Measurements from ENCODE around the gene OR56A3. TPM values are rescaled to one million over a fixed set of nuclear protein-coding genes. Genes with fewer than 3 reads are reported as not detected.

Gene OR56A3, protein sequence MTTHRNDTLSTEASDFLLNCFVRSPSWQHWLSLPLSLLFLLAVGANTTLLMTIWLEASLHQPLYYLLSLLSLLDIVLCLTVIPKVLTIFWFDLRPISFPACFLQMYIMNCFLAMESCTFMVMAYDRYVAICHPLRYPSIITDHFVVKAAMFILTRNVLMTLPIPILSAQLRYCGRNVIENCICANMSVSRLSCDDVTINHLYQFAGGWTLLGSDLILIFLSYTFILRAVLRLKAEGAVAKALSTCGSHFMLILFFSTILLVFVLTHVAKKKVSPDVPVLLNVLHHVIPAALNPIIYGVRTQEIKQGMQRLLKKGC
- not detected for total RNA-seq
- polyA plus RNA-seq = not detected

DNA sequence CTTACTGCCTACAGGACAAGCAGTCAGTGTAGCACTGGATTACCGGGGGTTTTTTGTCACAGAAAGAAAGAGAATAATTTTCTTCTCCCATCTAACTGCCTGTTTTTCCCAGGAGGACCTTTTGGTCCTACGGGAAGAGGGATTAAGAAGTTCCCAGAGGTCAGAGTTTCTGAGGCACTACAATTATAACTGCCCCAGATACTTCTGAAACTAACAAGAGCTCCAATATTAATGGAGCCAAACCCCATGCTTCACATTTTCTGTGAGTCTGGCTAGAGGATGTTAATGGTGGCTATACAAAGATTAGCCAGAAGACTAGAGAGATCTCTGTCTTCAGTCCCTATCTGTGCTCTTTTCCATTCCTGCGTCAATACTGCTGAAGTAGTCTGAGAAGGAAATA, at the start of gene OR56A3:
Gene OR56A3 (plus strand): TSS at position 301 of the 400 bp plus-strand sequence. CDS start 5,096 bp downstream, outside the sequence.
- Histone ChIP-seq H3K4me3 (ENCODE audit: low read length in 2 of 2) (no peak within 1 kb of the TSS), H3K27ac (ENCODE audit: low read depth, low read length) (no peak within 1 kb of the TSS), H3K9me3 (ENCODE audit: control insufficient read depth in 1 of 2, low read length in 2 of 2) (no peaks in the 10 kb centered on the region), H3K4me1 (ENCODE audit: insufficient read depth, low read length) (no peaks in the 10 kb centered on the region), H3K27me3 (ENCODE audit: insufficient read depth, low read length) (no peaks in the 10 kb centered on the region), H3K36me3 (ENCODE audit: insufficient read depth, low read length) (no peaks in the 10 kb centered on the region)
- H3K27ac Mint-ChIP-seq = no peak within 1 kb of the TSS
- intact Hi-C loops (cut with micrococcal nuclease) = no loop called here
- no peaks in the 10 kb centered on the region for H3K4me1 Mint-ChIP-seq
- no peak within 1 kb of the TSS for H3K4me3 Mint-ChIP-seq
- H3K27me3 Mint-ChIP-seq = peaks cover 0 to 9% of the 10 kb centered on the region in 2 donors
- ChIA-PET CTCF (ENCODE audit: partially characterized antibody) (no interaction called here), POLR2A (ENCODE audit: partially characterized antibody) (no interaction called here)
- peaks cover 0 to 2% (median 0%) of the 10 kb centered on the region in 8 donors for H3K9me3 Mint-ChIP-seq
- no peaks in the 10 kb centered on the region for H3K36me3 Mint-ChIP-seq
- DNase-seq = no peak

DNA sequence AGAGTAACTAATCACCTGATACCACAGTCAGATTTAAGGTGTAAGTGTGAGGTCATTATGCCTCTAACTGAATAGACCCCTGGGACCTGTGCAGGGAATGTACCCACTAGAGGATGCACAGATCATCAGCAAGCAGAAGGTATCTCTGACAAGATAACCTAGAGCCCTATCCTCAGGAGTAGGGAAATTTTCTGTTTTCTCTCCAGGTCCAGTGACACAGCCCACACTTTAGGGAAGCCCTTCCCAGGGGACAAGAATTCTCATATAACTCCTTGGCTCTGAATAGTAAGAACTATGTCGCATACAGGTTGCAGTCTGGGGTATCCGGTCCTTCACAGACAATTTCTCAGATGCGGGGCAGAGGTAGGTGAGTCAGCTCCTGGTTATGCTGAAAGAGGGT, 49.1 kb upstream of the OR56A3 start, which contains the start of gene OR52E5:
Gene OR52E5 (plus strand): TSS at position 301 of the 400 bp plus-strand sequence. CDS start 7,569 bp downstream, outside the sequence.
- H3K4me1 ChIP-seq (ENCODE audit: insufficient read depth, low read length) = no peaks in the 10 kb centered on the region
- no peak within 1 kb of the TSS for H3K4me3 ChIP-seq (ENCODE audit: low read length in 2 of 2)
- Mint-ChIP-seq H3K27me3 (peaks cover 0 to 7% of the 10 kb centered on the region in 2 donors), H3K4me1 (no peaks in the 10 kb centered on the region), H3K4me3 (no peak within 1 kb of the TSS), H3K9me3 (no peaks in the 10 kb centered on the region), H3K36me3 (no peaks in the 10 kb centered on the region), H3K27ac (no peak within 1 kb of the TSS)
- no peaks in the 10 kb centered on the region for H3K27me3 ChIP-seq (ENCODE audit: insufficient read depth, low read length)
- ChIA-PET POLR2A (ENCODE audit: partially characterized antibody) (no interaction called here), CTCF (ENCODE audit: partially characterized antibody) (no interaction called here)
- H3K27ac ChIP-seq (ENCODE audit: low read depth, low read length) = no peak within 1 kb of the TSS
- intact Hi-C loops (cut with micrococcal nuclease) = loop anchor here (10.0 kb wide), 2 partner anchors 288 to 418 kb away; no protein-coding TSS in a partner anchor
- no peaks in the 10 kb centered on the region for H3K36me3 ChIP-seq (ENCODE audit: insufficient read depth, low read length)
- no peaks in the 10 kb centered on the region for H3K9me3 ChIP-seq (ENCODE audit: control insufficient read depth in 1 of 2, low read length in 2 of 2)
- no peak for DNase-seq

DNA sequence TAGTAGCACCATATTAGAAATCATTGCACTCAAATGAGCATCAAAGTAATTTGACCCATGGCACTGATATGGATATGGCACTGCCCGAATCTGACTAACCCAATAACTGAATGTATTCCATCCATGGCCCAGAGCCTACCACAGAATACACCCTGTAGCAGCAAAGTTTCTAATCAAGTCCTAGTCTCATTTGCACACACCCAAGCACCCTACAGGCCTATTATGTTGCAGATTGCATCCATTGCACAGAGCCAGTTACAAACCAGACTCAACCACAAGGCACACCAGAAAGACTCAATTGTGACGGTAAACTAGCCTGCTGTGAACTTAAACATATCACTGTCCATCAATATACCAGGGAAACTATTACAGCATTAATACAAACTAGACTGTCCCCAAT, 42.5 kb upstream of the OR56A3 start:
- Mint-ChIP-seq H3K27me3 (peaks cover 0 to 7% of the 10 kb centered on the region in 2 donors), H3K9me3 (no peaks in the 10 kb centered on the region), H3K4me1 (no peaks in the 10 kb centered on the region), H3K27ac (no peak overlapping the region), H3K4me3 (no peak overlapping the region), H3K36me3 (no peaks in the 10 kb centered on the region)
- intact Hi-C loops (cut with micrococcal nuclease) = loop anchor here (10.0 kb wide), 2 partner anchors 295 to 425 kb away; no protein-coding TSS in a partner anchor
- no peaks in the 10 kb centered on the region for H3K27me3 ChIP-seq (ENCODE audit: insufficient read depth, low read length)
- no peaks in the 10 kb centered on the region for H3K9me3 ChIP-seq (ENCODE audit: control insufficient read depth in 1 of 2, low read length in 2 of 2)
- no peak overlapping the region for H3K27ac ChIP-seq (ENCODE audit: low read depth, low read length)
- no peaks in the 10 kb centered on the region for H3K36me3 ChIP-seq (ENCODE audit: insufficient read depth, low read length)
- H3K4me1 ChIP-seq (ENCODE audit: insufficient read depth, low read length) = no peaks in the 10 kb centered on the region
- ChIA-PET POLR2A (ENCODE audit: partially characterized antibody) (no interaction called here), CTCF (ENCODE audit: partially characterized antibody) (no interaction called here)
- DNase-seq = no peak
- H3K4me3 ChIP-seq (ENCODE audit: low read length in 2 of 2) = no peak overlapping the region

DNA sequence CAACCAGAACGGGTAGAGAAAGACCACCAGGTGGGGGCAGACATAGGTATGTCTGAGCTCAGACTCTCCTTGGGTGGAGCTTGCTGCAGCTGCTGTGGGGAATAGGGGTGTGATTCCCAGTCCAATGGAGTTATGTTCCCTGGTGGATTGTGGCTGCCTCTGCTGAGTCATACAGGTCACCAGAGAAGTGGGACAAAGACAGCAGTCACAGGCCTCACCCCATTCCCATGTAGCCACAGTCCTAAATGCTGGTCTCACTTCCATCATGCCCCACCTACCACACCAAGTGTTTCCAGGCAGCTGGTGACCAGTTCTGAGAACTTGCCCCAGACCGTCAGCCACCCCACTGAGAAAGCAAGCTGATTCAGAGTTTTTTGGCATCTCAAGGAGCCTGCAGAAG, 31.5 kb upstream of the OR56A3 start:
- POLR2A ChIA-PET (ENCODE audit: partially characterized antibody) = no interaction called here
- H3K27me3 Mint-ChIP-seq = peaks cover 10 to 12% of the 10 kb centered on the region in 2 donors
- DNase-seq = no peak

DNA sequence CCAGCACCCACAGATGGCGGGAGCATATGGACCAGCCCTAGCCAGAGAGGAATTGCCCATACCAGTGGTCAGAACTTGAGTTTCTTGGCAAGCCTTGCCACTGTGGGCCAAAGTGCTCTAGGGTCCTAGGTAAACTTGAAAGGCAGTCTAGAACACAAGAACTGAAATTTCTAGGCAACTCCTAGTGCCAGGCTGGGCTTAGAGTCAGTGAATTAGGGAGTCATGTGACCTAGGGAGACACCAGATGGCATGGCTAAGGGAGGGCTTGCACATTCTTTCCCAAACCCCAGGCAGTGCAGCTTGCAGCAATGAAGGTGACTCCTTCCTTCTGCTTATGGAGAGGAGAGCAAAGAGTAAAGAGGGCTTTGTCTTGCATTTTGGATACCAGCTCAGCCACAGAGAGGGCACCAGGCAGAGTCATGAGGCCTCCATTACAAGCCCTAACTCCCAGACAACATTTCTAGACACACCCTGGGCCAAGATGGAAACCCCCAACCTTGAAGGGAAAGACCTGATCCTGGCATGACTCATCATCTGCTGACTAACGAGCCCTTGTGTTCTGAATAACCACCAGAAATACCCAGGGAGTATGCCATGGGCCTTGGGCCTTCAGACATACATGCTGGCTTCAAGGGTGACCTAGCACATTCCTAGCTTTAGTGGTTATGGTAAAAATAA, 19.2 kb upstream of the OR56A3 start:
- Histone ChIP-seq H3K27me3 (ENCODE audit: insufficient read depth, low read length) (no peaks in the 10 kb centered on the region), H3K4me1 (ENCODE audit: insufficient read depth, low read length) (no peaks in the 10 kb centered on the region), H3K4me3 (ENCODE audit: low read length in 2 of 2) (no peak overlapping the region), H3K27ac (ENCODE audit: low read depth, low read length) (no peak overlapping the region), H3K9me3 (ENCODE audit: control insufficient read depth in 1 of 2, low read length in 2 of 2) (no peaks in the 10 kb centered on the region), H3K36me3 (ENCODE audit: insufficient read depth, low read length) (no peaks in the 10 kb centered on the region)
- ChIA-PET CTCF (ENCODE audit: partially characterized antibody) (no interaction called here), POLR2A (ENCODE audit: partially characterized antibody) (no interaction called here)
- H3K4me3 Mint-ChIP-seq = no peak overlapping the region
- H3K27me3 Mint-ChIP-seq = no peaks in the 10 kb centered on the region
- H3K27ac Mint-ChIP-seq = no peak overlapping the region
- H3K9me3 Mint-ChIP-seq = peaks cover 3 to 27% (median 14%) of the 10 kb centered on the region in 8 donors
- intact Hi-C loops (cut with micrococcal nuclease) = no loop called here
- no peak for DNase-seq
- no peaks in the 10 kb centered on the region for H3K4me1 Mint-ChIP-seq
- no peaks in the 10 kb centered on the region for H3K36me3 Mint-ChIP-seq

More for the DNA sequence above, 31.5 kb upstream of the OR56A3 start:
- intact Hi-C loops (cut with micrococcal nuclease) = no loop called here
- H3K27ac Mint-ChIP-seq = no peak overlapping the region
- no peak overlapping the region for H3K27ac ChIP-seq (ENCODE audit: low read depth, low read length)
- H3K4me3 Mint-ChIP-seq = no peak overlapping the region
- H3K4me1 ChIP-seq (ENCODE audit: insufficient read depth, low read length) = no peaks in the 10 kb centered on the region
- CTCF ChIA-PET (ENCODE audit: partially characterized antibody) = no interaction called here
- H3K9me3 Mint-ChIP-seq = peaks cover 0 to 12% (median 5%) of the 10 kb centered on the region in 8 donors
- peaks cover 0 to 3% of the 10 kb centered on the region in 2 donors for H3K36me3 Mint-ChIP-seq
- no peaks in the 10 kb centered on the region for H3K4me1 Mint-ChIP-seq
- H3K27me3 ChIP-seq (ENCODE audit: insufficient read depth, low read length) = no peaks in the 10 kb centered on the region
- H3K36me3 ChIP-seq (ENCODE audit: insufficient read depth, low read length) = no peaks in the 10 kb centered on the region
- H3K9me3 ChIP-seq (ENCODE audit: control insufficient read depth in 1 of 2, low read length in 2 of 2) = no peaks in the 10 kb centered on the region
- no peak overlapping the region for H3K4me3 ChIP-seq (ENCODE audit: low read length in 2 of 2)

DNA sequence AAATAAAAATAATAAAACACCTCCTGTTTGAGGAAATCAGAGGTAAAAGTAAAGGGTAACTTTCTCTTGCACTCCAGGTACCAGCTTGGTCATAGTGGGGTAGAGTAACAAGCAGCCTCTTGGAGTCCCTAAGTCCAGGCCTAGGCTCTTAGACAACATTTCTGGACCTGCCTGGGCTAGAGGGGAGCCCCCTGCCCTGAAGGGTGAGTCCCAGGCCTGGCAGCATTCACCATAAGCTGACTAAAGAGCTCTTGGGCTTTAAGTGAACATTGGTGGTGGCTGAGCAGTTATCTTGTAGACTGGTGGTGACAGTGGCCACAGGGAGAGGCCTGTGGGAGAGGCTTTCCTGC, 18.6 kb upstream of the OR56A3 start:
- Histone ChIP-seq H3K27me3 (ENCODE audit: insufficient read depth, low read length) (no peaks in the 10 kb centered on the region), H3K4me1 (ENCODE audit: insufficient read depth, low read length) (no peaks in the 10 kb centered on the region), H3K36me3 (ENCODE audit: insufficient read depth, low read length) (no peaks in the 10 kb centered on the region), H3K4me3 (ENCODE audit: low read length in 2 of 2) (no peak overlapping the region), H3K9me3 (ENCODE audit: control insufficient read depth in 1 of 2, low read length in 2 of 2) (no peaks in the 10 kb centered on the region), H3K27ac (ENCODE audit: low read depth, low read length) (no peak overlapping the region)
- no peaks in the 10 kb centered on the region for H3K27me3 Mint-ChIP-seq
- no peaks in the 10 kb centered on the region for H3K4me1 Mint-ChIP-seq
- DNase-seq = no peak
- POLR2A ChIA-PET (ENCODE audit: partially characterized antibody) = no interaction called here
- intact Hi-C loops (cut with micrococcal nuclease) = no loop called here
- CTCF ChIA-PET (ENCODE audit: partially characterized antibody) = no interaction called here
- H3K36me3 Mint-ChIP-seq = no peaks in the 10 kb centered on the region
- H3K27ac Mint-ChIP-seq = no peak overlapping the region
- H3K4me3 Mint-ChIP-seq = no peak overlapping the region
- H3K9me3 Mint-ChIP-seq = peaks cover 6 to 28% (median 14%) of the 10 kb centered on the region in 8 donors

DNA sequence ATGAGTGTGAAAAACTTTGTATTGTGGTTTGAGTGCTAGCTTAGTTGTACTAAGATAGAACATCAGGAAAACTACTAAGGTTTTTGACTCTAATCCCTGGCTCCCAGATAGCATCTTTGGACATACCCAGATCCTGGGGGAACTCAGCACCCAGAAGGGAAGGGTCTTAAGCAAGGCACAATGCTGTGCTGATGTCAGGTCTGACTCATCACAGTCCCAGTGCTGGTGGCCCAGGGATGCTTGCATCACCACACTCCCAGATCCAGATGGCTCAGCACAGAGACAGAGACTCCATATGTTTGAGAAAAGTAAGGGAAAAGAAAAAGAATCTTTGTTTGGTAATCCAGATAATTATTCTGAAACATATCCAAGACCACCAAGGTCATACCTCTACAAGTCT, 18.3 kb upstream of the OR56A3 start:
- H3K36me3 ChIP-seq (ENCODE audit: insufficient read depth, low read length) = no peaks in the 10 kb centered on the region
- Mint-ChIP-seq H3K27me3 (no peaks in the 10 kb centered on the region), H3K27ac (no peak overlapping the region), H3K9me3 (peaks cover 5 to 29% (median 15%) of the 10 kb centered on the region in 8 donors), H3K4me1 (no peaks in the 10 kb centered on the region), H3K4me3 (no peak overlapping the region), H3K36me3 (no peaks in the 10 kb centered on the region)
- no peaks in the 10 kb centered on the region for H3K4me1 ChIP-seq (ENCODE audit: insufficient read depth, low read length)
- no peak for DNase-seq
- H3K9me3 ChIP-seq (ENCODE audit: control insufficient read depth in 1 of 2, low read length in 2 of 2) = no peaks in the 10 kb centered on the region
- intact Hi-C loops (cut with micrococcal nuclease) = no loop called here
- CTCF ChIA-PET (ENCODE audit: partially characterized antibody) = no interaction called here
- H3K27me3 ChIP-seq (ENCODE audit: insufficient read depth, low read length) = no peaks in the 10 kb centered on the region
- H3K27ac ChIP-seq (ENCODE audit: low read depth, low read length) = no peak overlapping the region
- H3K4me3 ChIP-seq (ENCODE audit: low read length in 2 of 2) = no peak overlapping the region
- POLR2A ChIA-PET (ENCODE audit: partially characterized antibody) = no interaction called here
